Endothelial cell of umbilical vein (primary cell): Measurements from ENCODE around the gene ADAM22. TPM values are rescaled to one million over a fixed set of nuclear protein-coding genes. Genes with fewer than 3 reads are reported as not detected.

Experiments used
- BruUV-seq: library from RNA; stranded (reverse); fragments of 400-500 nt; replicated peaks from 2 replicates; lab custom pipeline; 2021; lab: Mats Ljungman, UMichigan
- CTCF ChIA-PET: fragments of 300-600, 350-600 bp; sonication (Branson Sonifier 250); formaldehyde crosslinking; loops from one replicate; lab custom pipeline; 2021; ENCODE audit warnings: antibody characterized with exemption, inconsistent platforms; lab: Charles Lee
- POLR2A ChIA-PET: fragments of 300-600, 350-600 bp; sonication (Branson Sonifier 250); formaldehyde crosslinking; loops from one replicate; lab custom pipeline; 2021; ENCODE audit warnings: antibody characterized with exemption, inconsistent platforms; lab: Charles Lee
- DNase-seq: peaks from one replicate; pipeline ENCODE4 v3.0.0-alpha.2; 2011; ENCODE audit warnings: low read depth, low spot score
- FAIRE-seq: peaks from 2 replicates; lab custom pipeline; 2011; peaks lifted over from hg19 to GRCh38; lab: Jason Lieb, UNC
- H2AFZ ChIP-seq: 2 replicates; pipeline ENCODE4 v1.6.0; 2012; ENCODE audit warnings: low read depth, low read length, control low read depth, inconsistent platforms
- H3K27ac ChIP-seq: 2 replicates; pipeline ENCODE4 v1.5.1; 2011; ENCODE audit warnings: low read depth, mild to moderate bottlenecking, control low read depth, low read length, moderate library complexity; ENCODE audit not compliant: insufficient read depth
- H3K27me3 ChIP-seq, 2 experiments: 2 replicates each; pipeline versions ENCODE4 v1.6.0 to v1.6.1; 2011; ENCODE audit warnings: low read length in 2 of 2, mixed read lengths in 1 of 2; ENCODE audit not compliant: control insufficient read depth in 2 of 2, insufficient read depth in 2 of 2
- H3K36me3 ChIP-seq, 2 experiments: 2 replicates in 1 of 2; 3 replicates in 1 of 2; pipeline ENCODE4 v1.5.1; 2011; ENCODE audit warnings: low read length in 2 of 2, mild to moderate bottlenecking in 1 of 2, moderate library complexity in 1 of 2; ENCODE audit not compliant: control insufficient read depth in 2 of 2, insufficient read depth in 2 of 2; ENCODE audit errors: extremely low read depth in 1 of 2
- H3K4me1 ChIP-seq: 3 replicates; pipeline ENCODE4 v1.5.1; 2011; ENCODE audit warnings: mild to moderate bottlenecking, low read length; ENCODE audit not compliant: control insufficient read depth, insufficient read depth; ENCODE audit errors: extremely low read depth
- H3K4me2 ChIP-seq: 2 replicates; pipeline ENCODE4 v1.6.1; 2011; ENCODE audit warnings: low read length, control low read depth, mixed read lengths; ENCODE audit not compliant: insufficient read depth
- H3K4me3 ChIP-seq, 3 experiments: fragments of 200-600 bp in 1 of 3; sonication (generic), shearing (Covaris generic) in 1 of 3; replicated peaks in 1 of 3; 2 replicates each; pipeline ENCODE4 v1.5.1; 2011 to 2016; ENCODE audit warnings: control low read depth in 3 of 3, low read length in 3 of 3, mild to moderate bottlenecking in 2 of 3, inconsistent platforms in 1 of 3, low read depth in 1 of 3, moderate library complexity in 1 of 3; ENCODE audit not compliant: insufficient read depth in 1 of 3
- H3K79me2 ChIP-seq: 2 replicates; pipeline ENCODE4 v1.6.0; 2012; ENCODE audit warnings: low read length, inconsistent platforms; ENCODE audit not compliant: control insufficient read depth, insufficient read depth
- H3K9ac ChIP-seq: replicated peaks from 2 replicates; pipeline ENCODE3; 2011; ENCODE audit warnings: low read length, control low read depth; ENCODE audit not compliant: insufficient read depth; ENCODE audit errors: extremely low read depth
- H3K9me1 ChIP-seq: replicated peaks from 3 replicates; pipeline ENCODE4 v1.6.0; 2011; ENCODE audit warnings: mild to moderate bottlenecking, low read length; ENCODE audit not compliant: control insufficient read depth, insufficient read depth; ENCODE audit errors: extremely low read depth
- H3K9me3 ChIP-seq: replicated peaks from 2 replicates; pipeline ENCODE4 v1.5.1; 2012; ENCODE audit warnings: low read length, inconsistent platforms; ENCODE audit not compliant: control insufficient read depth, insufficient read depth
- H4K20me1 ChIP-seq: replicated peaks from 2 replicates; pipeline ENCODE3; 2011; ENCODE audit warnings: mild to moderate bottlenecking, low read length; ENCODE audit not compliant: control insufficient read depth, insufficient read depth; ENCODE audit errors: extremely low read depth
- CTCF ChIP-seq, 2 donors: IDR thresholded peaks; 1 replicate in 1 of 2; 2 replicates in 1 of 2; pipeline ENCODE4 v1.5.1; 2011; ENCODE audit warnings: low read length in 2 of 2, mild to moderate bottlenecking in 2 of 2, moderate library complexity in 2 of 2, control low read depth in 1 of 2, inconsistent platforms in 1 of 2, low read depth in 1 of 2; ENCODE audit not compliant: insufficient read depth in 1 of 2; ENCODE audit errors: extremely low read depth in 1 of 2
- EZH2 ChIP-seq: IDR thresholded peaks from 2 replicates; pipeline ENCODE4 v1.6.1; 2012; ENCODE audit warnings: borderline replicate concordance, low read depth, mild to moderate bottlenecking, moderate library complexity, low read length, inconsistent platforms; ENCODE audit not compliant: severe bottlenecking
- JUN ChIP-seq: IDR thresholded peaks from 2 replicates; pipeline ENCODE4 v1.6.1; 2011; ENCODE audit warnings: borderline replicate concordance, low read depth; ENCODE audit not compliant: insufficient read length, insufficient read depth
- dilution Hi-C: fragments of 300-500 bp; cut with MboI; formaldehyde crosslinking; loops from one replicate; pipeline ENCODE4 v1.15.0; 2019; ENCODE audit warnings: low sequenced_read_pairs; ENCODE audit not compliant: extremely low pct_ligation_motif_present
- intact Hi-C: fragments of 100-400 bp; cut with micrococcal nuclease; formaldehyde crosslinking; loops from one replicate; pipeline ENCODE4 v1.10.0; 2022
- polyA plus RNA-seq, 4 experiments: library from polyadenylated mRNA; depleted of rRNA in 3 of 4; stranded (reverse) in 3 of 4; unstranded in 1 of 4; fragments of >200 nt; gene quantifications; 2 replicates each; pipeline versions ENCODE4 v1.2.1 to v1.2.3, GENCODE V29; 2011 to 2012; ENCODE audit warnings: missing spikeins in 1 of 4
- total RNA-seq: library from RNA; stranded (reverse); gene quantifications from 2 replicates; pipeline ENCODE4 v1.2.3, GENCODE V29; 2021

ADAM22 gene
- total and polyA plus RNA-seq, 2 donors (not counting 3 experiments of a cell fraction or from before 2014, with no cell fraction given), result 0.33 to 0.53 TPM

GRCh38 chr7:88111140-88111743 is 177.2 kb downstream of the ADAM22 start:
- POLR2A ChIA-PET, result no interaction called here
- FAIRE-seq (no peak), DNase-seq (peak; percentile 65)
- dilution Hi-C loops, result no loop called here
- intact Hi-C loops, result loop anchor here (1.0 to 10.0 kb wide), 6 partner anchors 179 to 799 kb away; partner anchors contain the start of genes ADAM22 and RUNDC3B
- H3K4me1 ChIP-seq, result no peaks in the 10 kb centered on the region
- no peaks in the 10 kb centered on the region for H3K9me3 ChIP-seq
- no peak overlapping the region for H3K9ac ChIP-seq
- H2AFZ ChIP-seq, result no peak overlapping the region
- H3K36me3 ChIP-seq, result no peaks in the 10 kb centered on the region
- CTCF ChIA-PET, result interaction anchor here (0.6 to 2.4 kb wide), 32 partner anchors 9 to 702 kb away, joined by 3 to 76 read pairs (median 4); partner anchors contain the start of genes ABCB1 and ADAM22
- no peaks in the 10 kb centered on the region for H4K20me1 ChIP-seq
- BruUV-seq, result no TSS peak
- H3K79me2 ChIP-seq, result no peaks in the 10 kb centered on the region
- no peak overlapping the region for H3K4me2 ChIP-seq
- H3K27me3 ChIP-seq, result no peaks in the 10 kb centered on the region
- no peak for TF ChIP-seq EZH2
- peak; percentile 42 for TF ChIP-seq JUN
- TF ChIP-seq CTCF (IDR thresholded peaks at IDR 0.05; ENCODE audit: extremely low read depth in 1 of 2, insufficient read depth in 1 of 2, low read depth in 1 of 2, low read length in 2 of 2), result peak; percentile 32 to 36
- no peak overlapping the region for H3K27ac ChIP-seq
- no peaks in the 10 kb centered on the region for H3K9me1 ChIP-seq
- H3K4me3 ChIP-seq, result no peak overlapping the region
